HT1080 (cell line): Measurements from ENCODE around the gene PLEKHJ1. TPM values are rescaled to one million over a fixed set of nuclear protein-coding genes. Genes with fewer than 3 reads are reported as not detected.

ENCODE experiments used
- small RNA-seq: library from RNA; depleted of rRNA; stranded (forward); fragments of <200 nt; gene quantifications from one replicate; pipeline ENCODE3, GENCODE V24; 2014
- total RNA-seq: library from RNA; depleted of rRNA; stranded (reverse); fragments of >200 nt; shearing (Covaris generic); gene quantifications from 2 replicates; pipeline ENCODE4 v1.2.3, GENCODE V29; 2014; rRNA removed

Gene PLEKHJ1
- total RNA-seq, 1 experiment from 2014 or later, result 146 TPM

Small RNAs within 50 kb of the gene (small RNA-seq; reads per million reads assigned to genes)
- not detected for gene MIR1227

Other genes with a start within 250 kb of the PLEKHJ1 start
- gene BTBD2, start 220.6 kb downstream of the PLEKHJ1 start, total RNA-seq, result 51.8 and 66.6 TPM in 2 replicates
- gene MKNK2, start 185.1 kb downstream of the PLEKHJ1 start, total RNA-seq, result 91.4 and 112 TPM in 2 replicates
- gene MOB3A, start 140.0 kb downstream of the PLEKHJ1 start, total RNA-seq, result 14.8 and 25.0 TPM in 2 replicates
- gene IZUMO4, start 139.4 kb downstream of the PLEKHJ1 start, total RNA-seq, result 1.7 and 2.8 TPM in 2 replicates
- 124 and 146 TPM in 2 replicates for gene AP3D1, start 84.8 kb downstream of the PLEKHJ1 start, total RNA-seq
- 8.5 and 10.0 TPM in 2 replicates for gene DOT1L, start 72.4 kb downstream of the PLEKHJ1 start, total RNA-seq
- gene SF3A2, start 495 bp upstream of the PLEKHJ1 start, total RNA-seq, result 71.2 and 91.0 TPM in 2 replicates
- 7.2 and 10.6 TPM in 2 replicates for gene AMH, start 13.0 kb upstream of the PLEKHJ1 start, total RNA-seq
- gene JSRP1, start 20.1 kb upstream of the PLEKHJ1 start, total RNA-seq, result not detected in 2 replicates
- gene PEAK3, start 45.8 kb upstream of the PLEKHJ1 start, total RNA-seq, result 0.03 and 0.35 TPM in 2 replicates
- gene LINGO3, start 71.8 kb upstream of the PLEKHJ1 start, total RNA-seq, result not detected in 2 replicates
- 280 and 379 TPM in 2 replicates for gene LSM7, start 92.3 kb upstream of the PLEKHJ1 start, total RNA-seq
- gene SPPL2B, start 92.4 kb upstream of the PLEKHJ1 start, total RNA-seq, result 13.4 and 16.2 TPM in 2 replicates
- gene TMPRSS9, start 123.9 kb upstream of the PLEKHJ1 start, total RNA-seq, result not detected in 2 replicates
- gene TIMM13, start 191.3 kb upstream of the PLEKHJ1 start, total RNA-seq, result 115 and 124 TPM in 2 replicates
- gene LMNB2, start 220.6 kb upstream of the PLEKHJ1 start, total RNA-seq, result 249 and 268 TPM in 2 replicates
- 40.0 and 53.1 TPM in 2 replicates for gene GADD45B, start 239.8 kb upstream of the PLEKHJ1 start, total RNA-seq